Stimulated activated CD8-positive, alpha-beta memory T cell treated with anti-CD3 and anti-CD28 coated beads, Interleukin-12 subunit alpha, Interleukin-12 subunit beta, amount 100 ng/mL, for 24 hours (primary cell): ENCODE measurements around the gene KMT2A.
"Not testable (repeated sequence)": the region's sequence is repeated elsewhere in the genome, so short reads cannot be mapped to it uniquely, and the experiment has no call there.

Source experiments
- DNase-seq: peaks from one replicate; pipeline ENCODE4 v3.0.0-alpha.2; 2020; ENCODE audit errors: extremely low read depth

The KMT2A gene

GRCh38 chr11:118435893-118436624, at the start of gene KMT2A:
Gene KMT2A, plus strand, starts transcription at chr11:118436492. Its CDS starts 21 bp downstream, at chr11:118436513.
- DNase-seq: peak; percentile 84

- no peak for DNase-seq
These were observed 40.2 kb upstream of the KMT2A start for GRCh38 chr11:118396097-118396501.

GRCh38 chr11:118397448-118397847, 38.8 kb upstream of the KMT2A start:
- no peak for DNase-seq

GRCh38 chr11:118398791-118399559, 37.3 kb upstream of the KMT2A start:
- no peak for DNase-seq

- DNase-seq: peak; percentile 80
These were observed 35.0 kb upstream of the KMT2A start, which contains the start of gene ATP5MG for GRCh38 chr11:118401151-118401879. Gene ATP5MG, plus strand, starts transcription at chr11:118401606. Its CDS starts 60 bp downstream, at chr11:118401666.

GRCh38 chr11:118401880-118402590, 34.3 kb upstream of the KMT2A start:
- DNase-seq: no peak

GRCh38 chr11:118402594-118402993, 33.7 kb upstream of the KMT2A start:
- DNase-seq: not testable (repeated sequence)

GRCh38 chr11:118406599-118407166, 29.6 kb upstream of the KMT2A start:
- DNase-seq: no peak

GRCh38 chr11:118410055-118410745, 26.1 kb upstream of the KMT2A start:
- DNase-seq: no peak

- no peak for DNase-seq
These were observed 24.8 kb upstream of the KMT2A start for GRCh38 chr11:118411530-118411929.

- no peak for DNase-seq
These were observed 23.4 kb upstream of the KMT2A start for GRCh38 chr11:118412921-118413320.

- DNase-seq: no peak
These were observed 21.1 kb upstream of the KMT2A start for GRCh38 chr11:118415062-118415738.

- no peak for DNase-seq
These were observed 20.6 kb upstream of the KMT2A start for GRCh38 chr11:118415739-118416068.

GRCh38 chr11:118416900-118417299, 19.4 kb upstream of the KMT2A start:
- DNase-seq: not testable (repeated sequence)

- DNase-seq: no peak
These were observed 18.5 kb upstream of the KMT2A start for GRCh38 chr11:118417801-118418200.

GRCh38 chr11:118418766-118419165, 17.5 kb upstream of the KMT2A start:
- no peak for DNase-seq

GRCh38 chr11:118427707-118428106, 8.6 kb upstream of the KMT2A start:
- no peak for DNase-seq

- DNase-seq: no peak
These were observed 5.3 kb upstream of the KMT2A start for GRCh38 chr11:118430956-118431355.

GRCh38 chr11:118434123-118434552, 2.2 kb upstream of the KMT2A start:
- DNase-seq: no peak
